GM12878 (cell line): ENCODE data around the gene SERPINH1. TPM values are rescaled to one million over a fixed set of nuclear protein-coding genes. Genes with fewer than 3 reads are reported as not detected.

Source experiments
- CBFB ChIP-seq: IDR thresholded peaks from 2 replicates; pipeline ENCODE4 v1.6.1; 2016; ENCODE audit warnings: antibody characterized with exemption, low read depth
- E4F1 ChIP-seq: fragments of 450-650 bp; IDR thresholded peaks from 2 replicates; pipeline ENCODE4 v1.6.1; 2018; ENCODE audit warnings: borderline replicate concordance, mild to moderate bottlenecking; ENCODE audit not compliant: partially characterized antibody
- HDGF ChIP-seq: fragments of 450-650 bp; IDR thresholded peaks from 2 replicates; pipeline ENCODE4 v1.6.1; 2016; ENCODE audit warnings: antibody characterized with exemption
- PRDM15 ChIP-seq: fragments of 450-650 bp; formaldehyde crosslinking; IDR thresholded peaks from 2 replicates; pipeline ENCODE4 v1.4.0; 2020; ENCODE audit warnings: mild to moderate bottlenecking, moderate library complexity
- ZNF207 ChIP-seq: fragments of 450-650 bp; IDR thresholded peaks from 2 replicates; pipeline ENCODE4 v1.6.1; 2014; ENCODE audit warnings: antibody characterized with exemption, mild to moderate bottlenecking, borderline replicate concordance
- ZNF24 ChIP-seq: fragments of 450-650 bp; IDR thresholded peaks from 2 replicates; pipeline ENCODE4 v1.6.1; 2017; ENCODE audit warnings: antibody characterized with exemption, mild to moderate bottlenecking
- polyA plus RNA-seq, 11 experiments: library from polyadenylated mRNA; depleted of rRNA in 4 of 11; unstranded in 6 of 11; stranded (reverse) in 5 of 11; fragments of >200 nt; fragmentation: Nextera tagmentation in 4 of 11; fragmentation: Illumina TruSeq in 1 of 11; extraction: Ambion mirVana in 4 of 11; extraction: Trizol in 1 of 11; gene quantifications; 1 replicate in 1 of 11; 2 replicates in 10 of 11; pipeline versions ENCODE4 v1.2.1 to v1.2.3, GENCODE V29; 2011 to 2016; ENCODE audit warnings: inconsistent platforms in 2 of 11, missing spikeins in 2 of 11, low read depth in 1 of 11
- total RNA-seq, 4 experiments: library from RNA; depleted of rRNA in 3 of 4; stranded (reverse); fragments of >200 nt in 3 of 4; fragmentation: Illumina TruSeq in 1 of 4; extraction: Trizol in 1 of 4; gene quantifications; 2 replicates each; pipeline versions ENCODE4 v1.2.1 to v1.2.3, GENCODE V29; 2013 to 2021

The SERPINH1 gene
- total and polyA plus RNA-seq, 10 of the 15 experiments (the other 5 are each of a cell fraction or from before 2014, with no cell fraction given): 0.34 to 19.8 (median 13.7) TPM

GRCh38 chr11:75560644-75561043 lies 1.4 kb upstream of the SERPINH1 start (continued):
- TF ChIP-seq PRDM15 (CRISPR knock-in tag) (no peak), E4F1 (no peak), CBFB (no peak), ZNF24 (no peak), ZNF207 (no peak), HDGF (no peak)
- TF ChIP-seq, all 136 proteins: peak for 0
